K562 (cell line): ENCODE measurements around the gene SOX15. TPM values are rescaled to one million over a fixed set of nuclear protein-coding genes. Genes with fewer than 3 reads are reported as not detected.

Experiments used
- ATAC-seq: fragments of 200-7000 bp; cut with Tn5 transposase; 3 replicates; pipeline ENCODE4 v1.9.1; 2020; ENCODE audit warnings: moderate library complexity
- BruUV-seq: library from RNA; stranded (reverse); fragments of 400-500 nt; replicated peaks from 2 replicates; lab custom pipeline; 2021; lab: Mats Ljungman, UMichigan
- CTCF ChIA-PET: fragments of 300-600 bp; formaldehyde crosslinking; extraction: SDS; loops from one replicate; lab custom pipeline; 2021; ENCODE audit warnings: low intra/inter-chr PET ratio; lab: Yijun Ruan, JAX
- POLR2A ChIA-PET: fragments of 300-600, 350-650 bp; sonication (Branson Sonifier 250); formaldehyde crosslinking; extraction: SDS; loops from one replicate; lab custom pipeline; 2021; ENCODE audit warnings: antibody characterized with exemption, inconsistent platforms; lab: Yijun Ruan, JAX
- DNase-seq, 4 experiments: peaks; one replicate each; pipeline versions ENCODE4 v3.0.0 to v3.0.0-alpha.2; 2011 to 2018; ENCODE audit warnings: low spot score in 3 of 4, mixed read lengths in 3 of 4; ENCODE audit errors: extremely low read depth in 1 of 4
- FAIRE-seq: peaks from 2 replicates; lab custom pipeline; 2011; peaks lifted over from hg19 to GRCh38; lab: Jason Lieb, UNC
- H2AFZ ChIP-seq: 2 replicates; pipeline ENCODE4 v1.6.0; 2011; ENCODE audit warnings: low read depth, low read length, control low read depth, inconsistent platforms
- H3K27ac ChIP-seq: fragments of 200-600 bp; 3 replicates; pipeline ENCODE4 v1.8.0; 2011; ENCODE audit warnings: low read depth, mild to moderate bottlenecking, control low read depth, inconsistent platforms, low read length, moderate library complexity, mixed read lengths; ENCODE audit errors: extremely low read depth
- H3K27me3 ChIP-seq, 2 experiments: fragments of 300-600 bp in 1 of 2; 2 replicates in 1 of 2; 3 replicates in 1 of 2; pipeline versions ENCODE4 v1.6.0 to v1.8.0; 2011; ENCODE audit warnings: inconsistent platforms in 2 of 2, low read length in 2 of 2, mild to moderate bottlenecking in 1 of 2, mixed read lengths in 1 of 2, moderate library complexity in 1 of 2; ENCODE audit not compliant: control insufficient read depth in 2 of 2, insufficient read depth in 2 of 2
- H3K36me3 ChIP-seq: fragments of 300-600 bp; 3 replicates; pipeline ENCODE4 v1.8.0; 2011; ENCODE audit warnings: mild to moderate bottlenecking, low read length, inconsistent platforms; ENCODE audit not compliant: control insufficient read depth, insufficient read depth
- H3K4me1 ChIP-seq, 2 experiments: fragments of 200-600 bp in 1 of 2; replicated peaks in 1 of 2; 2 replicates in 1 of 2; 3 replicates in 1 of 2; pipeline versions ENCODE4 v1.5.1 to v1.8.0; 2011; ENCODE audit warnings: inconsistent platforms in 2 of 2, low read length in 2 of 2, mild to moderate bottlenecking in 1 of 2, mixed read lengths in 1 of 2, moderate library complexity in 1 of 2; ENCODE audit not compliant: control insufficient read depth in 2 of 2, insufficient read depth in 2 of 2
- H3K4me2 ChIP-seq: 2 replicates; pipeline ENCODE4 v1.6.1; 2011; ENCODE audit warnings: low read length, control low read depth, inconsistent platforms, mixed read lengths; ENCODE audit not compliant: insufficient read depth
- H3K4me3 ChIP-seq: fragments of 200-600 bp; sonication (generic), shearing (Covaris generic); 2 replicates; pipeline ENCODE4 v1.5.1; 2016; ENCODE audit warnings: control low read depth, inconsistent platforms
- H3K79me2 ChIP-seq: fragments of 200-600 bp; 3 replicates; pipeline ENCODE4 v1.8.0; 2011; ENCODE audit warnings: low read length, inconsistent platforms; ENCODE audit not compliant: control insufficient read depth, insufficient read depth
- H3K9ac ChIP-seq, 2 experiments: 2 replicates each; pipeline versions ENCODE4 v1.6.0 to v1.6.1; 2011; ENCODE audit warnings: low read depth in 2 of 2, low read length in 2 of 2, control low read depth in 1 of 2, inconsistent platforms in 1 of 2, mild to moderate bottlenecking in 1 of 2, mixed read lengths in 1 of 2; ENCODE audit not compliant: insufficient read depth in 1 of 2
- H3K9me1 ChIP-seq: one replicate; pipeline ENCODE4 v1.6.0; 2011; ENCODE audit warnings: inconsistent platforms, mild to moderate bottlenecking, low read length, moderate library complexity; ENCODE audit not compliant: control insufficient read depth, insufficient read depth
- H3K9me3 ChIP-seq: replicated peaks from 2 replicates; pipeline ENCODE4 v1.5.1; 2011; ENCODE audit warnings: low read depth, low read length, inconsistent platforms; ENCODE audit not compliant: control insufficient read depth, insufficient read depth
- H4K20me1 ChIP-seq: replicated peaks from 2 replicates; pipeline ENCODE4 v1.6.1; 2011; ENCODE audit warnings: low read length, inconsistent platforms, mixed read lengths; ENCODE audit not compliant: control insufficient read depth, insufficient read depth
- CCNT2 ChIP-seq: IDR thresholded peaks from 2 replicates; pipeline ENCODE4 v1.6.1; 2011; ENCODE audit warnings: borderline replicate concordance, low read depth, mild to moderate bottlenecking, moderate library complexity, mixed read lengths, low read length; ENCODE audit not compliant: insufficient read length; ENCODE audit errors: extremely low read depth
- CHD2 ChIP-seq: IDR thresholded peaks from 2 replicates; pipeline ENCODE4 v1.6.1; 2011; ENCODE audit warnings: low read depth, low read length
- FOXM1 ChIP-seq, 2 experiments: fragments of 450-650 bp in 1 of 2; sonication (generic) in 1 of 2; formaldehyde crosslinking in 1 of 2; IDR thresholded peaks; 2 replicates each; pipeline versions ENCODE4 v1.6.1 to v1.9.0; 2017 to 2022; ENCODE audit warnings: low read depth in 2 of 2, mild to moderate bottlenecking in 2 of 2, missing genetic modification reagents in 1 of 2, moderate library complexity in 1 of 2
- HIVEP1 ChIP-seq: fragments of 250-450 bp; sonication (Bioruptor Pico); IDR thresholded peaks from 2 replicates; pipeline ENCODE4 v1.4.0; 2020; ENCODE audit warnings: mild to moderate bottlenecking
- HSF4 ChIP-seq: fragments of 250-450 bp; sonication (Bioruptor Pico); IDR thresholded peaks from 2 replicates; pipeline ENCODE4 v2.1.2; 2022; ENCODE audit warnings: mild to moderate bottlenecking, moderate library complexity, borderline replicate concordance
- L3MBTL2 ChIP-seq: fragments of 450-650 bp; IDR thresholded peaks from 2 replicates; pipeline ENCODE4 v1.6.1; 2016; ENCODE audit warnings: mild to moderate bottlenecking, moderate library complexity
- MBD2 ChIP-seq: sonication (generic); IDR thresholded peaks from 2 replicates; pipeline ENCODE4 v1.6.1; 2016; ENCODE audit warnings: low read depth, borderline replicate concordance
- MTA1 ChIP-seq: fragments of 450-650 bp; IDR thresholded peaks from 2 replicates; pipeline ENCODE4 v1.6.1; 2017; ENCODE audit warnings: borderline replicate concordance
- POLR2G ChIP-seq: fragments of 200-400 bp; formaldehyde crosslinking; IDR thresholded peaks from 2 replicates; pipeline ENCODE4 v1.6.1; 2017; ENCODE audit warnings: low read depth, mild to moderate bottlenecking, antibody characterized with exemption, low read length, moderate library complexity
- PURB ChIP-seq: sonication (generic); formaldehyde crosslinking; IDR thresholded peaks from 2 replicates; pipeline ENCODE4 v1.9.0; 2021; ENCODE audit warnings: low read depth, mild to moderate bottlenecking, missing genetic modification reagents
- PYGO2 ChIP-seq: fragments of 450-650 bp; IDR thresholded peaks from 2 replicates; pipeline ENCODE4 v1.6.1; 2016; ENCODE audit warnings: mild to moderate bottlenecking, missing genetic modification characterization, moderate library complexity, missing compliant biosample characterization
- RBM25 ChIP-seq: fragments of 200-400 bp; formaldehyde crosslinking; IDR thresholded peaks from 2 replicates; pipeline ENCODE4 v1.6.1; 2018; ENCODE audit warnings: low read length, low read depth, moderate library complexity; ENCODE audit not compliant: severe bottlenecking
- SMAD2 ChIP-seq: fragments of 150-350 bp; IDR thresholded peaks from 2 replicates; pipeline ENCODE4 v1.6.1; 2014; ENCODE audit warnings: low read depth, mild to moderate bottlenecking, low read length
- SRF ChIP-seq, 2 experiments: fragments of 250-450, 450-650 bp in 1 of 2; sonication (Bioruptor Pico) in 1 of 2; sonication (generic) in 1 of 2; formaldehyde crosslinking; IDR thresholded peaks; 2 replicates each; pipeline versions ENCODE4 v1.5.0 to v1.5.1; 2020 to 2022; ENCODE audit warnings: mild to moderate bottlenecking in 1 of 2, missing genetic modification reagents in 1 of 2
- TRIM25 ChIP-seq: fragments of 450-650 bp; IDR thresholded peaks from 2 replicates; pipeline ENCODE4 v1.7.0; 2016; ENCODE audit warnings: borderline replicate concordance
- VEZF1 ChIP-seq: fragments of 200-800 bp; sonication (Bioruptor generic); IDR thresholded peaks from 2 replicates; pipeline ENCODE4 v1.6.1; 2017; ENCODE audit warnings: missing genetic modification characterization, missing compliant biosample characterization
- WGBS: fragments of 100-300 bp; shearing (Covaris generic); methylation state at CpG from one replicate; pipeline ENCODE4 v1.1.6; 2016; ENCODE audit warnings: low coverage, mixed read lengths; ENCODE audit not compliant: insufficient coverage; ENCODE audit errors: missing lambda C conversion rate; 5-methylcytosine and 5-hydroxymethylcytosine counted together
- in situ Hi-C: fragments of 300-500 bp; cut with MboI; formaldehyde crosslinking; loops from 4 replicates; pipeline ENCODE4 v1.15.0; 2018; ENCODE audit warnings: inconsistent platforms, mixed read lengths
- intact Hi-C: fragments of 100-400 bp; cut with micrococcal nuclease; formaldehyde crosslinking; loops from 2 replicates; pipeline ENCODE4 v1.14.2; 2022
- polyA plus RNA-seq, 8 experiments: library from polyadenylated mRNA; depleted of rRNA in 4 of 8; stranded (reverse) in 5 of 8; unstranded in 3 of 8; fragments of >200 nt; fragmentation: Nextera tagmentation in 2 of 8; fragmentation: Illumina TruSeq in 1 of 8; extraction: Ambion mirVana in 2 of 8; extraction: Trizol in 1 of 8; gene quantifications; 2 replicates each; pipeline versions ENCODE4 v1.2.1 to v1.2.3, GENCODE V29; 2011 to 2014; ENCODE audit warnings: inconsistent platforms in 1 of 8, missing spikeins in 1 of 8
- total RNA-seq, 7 experiments: library from RNA; depleted of rRNA in 6 of 7; stranded (reverse); fragments of >200 nt in 6 of 7; fragmentation: Illumina TruSeq in 2 of 7; extraction: Trizol in 2 of 7; gene quantifications; 2 replicates each; pipeline versions ENCODE4 v1.2.1 to v1.2.3, GENCODE V29; 2011 to 2021; ENCODE audit warnings: low replicate concordance in 1 of 7
- TF ChIP-seq, protein P1 (sequence below): fragments of 450-650 bp; IDR thresholded peaks from 2 replicates; pipeline ENCODE4 v1.6.1; 2016; ENCODE audit warnings: antibody characterized with exemption

The SOX15 gene
- total and polyA plus RNA-seq, 9 of the 15 experiments (the other 6 are each of a cell fraction or from before 2014, with no cell fraction given): 0.07 to 0.33 (median 0.19) TPM; not detected in 5

GRCh38 chr17:7561589-7562207 is 28.2 kb downstream of the SOX15 start, which contains the start of gene SENP3:
Gene SENP3, plus strand, starts transcription at chr17:7561919. Its CDS starts 1,158 bp downstream, at chr17:7563077.
- BruUV-seq: no TSS peak
- Histone ChIP-seq H3K79me2 (peaks cover 33% of the 10 kb centered on the region), H3K9ac (peak within 1 kb of the TSS; percentile 85 to 95), H3K27ac (peak within 1 kb of the TSS; percentile 81), H3K9me3 (no peaks in the 10 kb centered on the region), H2AFZ (peak within 1 kb of the TSS; percentile 90), H3K4me1 (peaks cover 10 to 52% of the 10 kb centered on the region in 2 experiments; a peak in 4 of 5 replicates), H3K4me2 (peak within 1 kb of the TSS; percentile 98), H3K36me3 (peaks cover 38% of the 10 kb centered on the region; the same call in 2 of the 3 replicates), H4K20me1 (no peaks in the 10 kb centered on the region), H3K4me3 (peak within 1 kb of the TSS; percentile 76), H3K27me3 (no peaks in the 10 kb centered on the region), H3K9me1 (no peaks in the 10 kb centered on the region)
- in situ Hi-C loops: loop anchor here (25.0 kb wide), 1 partner anchor 524 kb away; the partner anchor contains the start of genes SLC16A11 and SLC16A13
- peak; percentile 52 for FAIRE-seq
- WGBS: 2% methylated on average over 23 of the region's 82 CpGs
- POLR2A ChIA-PET: interaction anchor here (1.1 kb wide), 1 partner anchor 155 kb away, joined by 4 read pairs; no protein-coding TSS in a partner anchor
- peak; percentile 94 for ATAC-seq
- CTCF ChIA-PET: interaction anchor here (0.6 to 2.3 kb wide), 3 partner anchors 47 to 1937 kb away, joined by 3 to 16 read pairs (median 4); partner anchors contain the start of genes TP53 and WRAP53
- intact Hi-C loops: loop anchor here (1.0 to 5.0 kb wide), 3 partner anchors 47 to 204 kb away; partner anchors contain the start of genes POLR2A and TMEM95
- peak; percentile 90 to 95 (median 90) for DNase-seq
- TF ChIP-seq CCNT2 (peak; percentile 54), POLR2G (peak; percentile 87), HIVEP1 (CRISPR knock-in tag) (no peak), RBM25 (no peak), VEZF1 (CRISPR knock-in tag) (peak; percentile 84), MBD2 (no peak), PURB (CRISPR knock-in tag) (no peak), SMAD2 (no peak), PYGO2 (tag) (no peak), HSF4 (CRISPR knock-in tag) (no peak), CHD2 (no peak), L3MBTL2 (peak; percentile 47; the same call in 1 of the 2 replicates), FOXM1 (IDR thresholded peaks at IDR 0.05; ENCODE audit: low read depth) (no peak), FOXM1 (CRISPR knock-in tag; IDR thresholded peaks at IDR 0.05; ENCODE audit: low read depth) (no peak; the same call in 1 of the 2 replicates), TRIM25 (no peak), SRF (CRISPR knock-in tag; IDR thresholded peaks at IDR 0.05) (no peak), MTA1 (peak; percentile 93)
- TF ChIP-seq, protein P1, sequence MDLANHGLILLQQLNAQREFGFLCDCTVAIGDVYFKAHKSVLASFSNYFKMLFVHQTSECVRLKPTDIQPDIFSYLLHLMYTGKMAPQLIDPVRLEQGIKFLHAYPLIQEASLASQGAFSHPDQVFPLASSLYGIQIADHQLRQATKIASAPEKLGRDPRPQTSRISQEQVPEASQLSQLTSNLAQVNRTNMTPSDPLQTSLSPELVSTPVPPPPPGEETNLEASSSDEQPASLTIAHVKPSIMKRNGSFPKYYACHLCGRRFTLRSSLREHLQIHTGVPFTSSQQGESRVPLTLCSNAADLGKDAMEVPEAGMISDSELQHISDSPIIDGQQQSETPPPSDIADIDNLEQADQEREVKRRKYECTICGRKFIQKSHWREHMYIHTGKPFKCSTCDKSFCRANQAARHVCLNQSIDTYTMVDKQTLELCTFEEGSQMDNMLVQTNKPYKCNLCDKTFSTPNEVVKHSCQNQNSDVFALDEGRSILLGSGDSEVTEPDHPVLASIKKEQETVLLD: no peak
